GM15510 (cell line): ENCODE measurements around the gene CAPN10.

Experiments used
- POLR2A ChIP-seq: IDR thresholded peaks from 3 replicates; pipeline ENCODE4 v1.6.1; 2011; ENCODE audit warnings: borderline replicate concordance; ENCODE audit not compliant: insufficient read length; ENCODE audit errors: extremely low read depth

The CAPN10 gene

GRCh38 chr2:240614391-240614790 lies 27.9 kb downstream of the CAPN10 start:
- no peak for TF ChIP-seq POLR2A

- no peak for TF ChIP-seq POLR2A
Measured at GRCh38 chr2:240615396-240615795, 28.9 kb downstream of the CAPN10 start.

- no peak for TF ChIP-seq POLR2A
Measured at GRCh38 chr2:240615820-240616547, 29.4 kb downstream of the CAPN10 start.

- TF ChIP-seq POLR2A, result no peak
Measured at GRCh38 chr2:240618776-240619175, 32.2 kb downstream of the CAPN10 start.

- TF ChIP-seq POLR2A, result no peak
Measured at GRCh38 chr2:240619506-240620148, 33.1 kb downstream of the CAPN10 start.

GRCh38 chr2:240620149-240620731 lies 33.7 kb downstream of the CAPN10 start:
- no peak for TF ChIP-seq POLR2A

GRCh38 chr2:240620859-240621258 lies 34.3 kb downstream of the CAPN10 start:
- TF ChIP-seq POLR2A, result no peak

GRCh38 chr2:240622060-240622411 lies 35.5 kb downstream of the CAPN10 start:
- no peak for TF ChIP-seq POLR2A

GRCh38 chr2:240622531-240623235 lies 36.1 kb downstream of the CAPN10 start:
- TF ChIP-seq POLR2A, result no peak

GRCh38 chr2:240623531-240624010 lies 37.0 kb downstream of the CAPN10 start:
- TF ChIP-seq POLR2A, result no peak

GRCh38 chr2:240624011-240624949 lies 37.7 kb downstream of the CAPN10 start:
- TF ChIP-seq POLR2A, result no peak

- TF ChIP-seq POLR2A, result no peak
Measured at GRCh38 chr2:240624950-240625621, 38.6 kb downstream of the CAPN10 start, which contains the start of gene GPR35. Gene GPR35, plus strand, starts transcription at chr2:240625480. Its CDS starts 4,473 bp downstream, at chr2:240629953.

- no peak for TF ChIP-seq POLR2A
Measured at GRCh38 chr2:240626531-240627300, 40.2 kb downstream of the CAPN10 start.

- no peak for TF ChIP-seq POLR2A
Measured at GRCh38 chr2:240627736-240628506, 41.4 kb downstream of the CAPN10 start.
